ELF-1 (cell line): ENCODE measurements around the gene VTI1B.
"Not testable (repeated sequence)": the region's sequence is repeated elsewhere in the genome, so short reads cannot be mapped to it uniquely, and the experiment has no call there.

Source experiments
- DNase-seq: peaks from one replicate; pipeline ENCODE4 v3.0.0-alpha.2; 2016; ENCODE audit warnings: low read depth, low spot score

VTI1B gene

GRCh38 chr14:67674480-67675218, at the start of gene VTI1B:
TSS of gene VTI1B (minus strand) at chr14:67674632. CDS start at chr14:67674489, 143 bp downstream.
- peak; percentile 91 for DNase-seq

GRCh38 chr14:67722293-67722692, 47.9 kb upstream of the VTI1B start:
- peak; percentile 55 for DNase-seq

- no peak for DNase-seq
Observed at GRCh38 chr14:67721875-67722274, 47.4 kb upstream of the VTI1B start.

- no peak for DNase-seq
Observed at GRCh38 chr14:67719866-67720265, 45.4 kb upstream of the VTI1B start.

GRCh38 chr14:67719385-67719784, 45.0 kb upstream of the VTI1B start:
- DNase-seq: not testable (repeated sequence)

GRCh38 chr14:67718265-67718664, 43.8 kb upstream of the VTI1B start:
- no peak for DNase-seq

- no peak for DNase-seq
Observed at GRCh38 chr14:67717048-67717447, 42.6 kb upstream of the VTI1B start.

GRCh38 chr14:67710209-67710608, 35.8 kb upstream of the VTI1B start:
- DNase-seq: no peak

GRCh38 chr14:67709796-67710195, 35.4 kb upstream of the VTI1B start:
- not testable (repeated sequence) for DNase-seq

GRCh38 chr14:67709346-67709745, 34.9 kb upstream of the VTI1B start:
- not testable (repeated sequence) for DNase-seq

- no peak for DNase-seq
Observed at GRCh38 chr14:67705211-67705610, 30.8 kb upstream of the VTI1B start.

GRCh38 chr14:67704484-67705089, 30.2 kb upstream of the VTI1B start:
- DNase-seq: peak; percentile 56

- DNase-seq: no peak
Observed at GRCh38 chr14:67703997-67704396, 29.6 kb upstream of the VTI1B start.

- not testable (repeated sequence) for DNase-seq
Observed at GRCh38 chr14:67701492-67701891, 27.1 kb upstream of the VTI1B start, which contains the start of gene RDH12. TSS of gene RDH12 (plus strand) at chr14:67701886. CDS start at chr14:67722643, 20,757 bp downstream.

- DNase-seq: no peak
Observed at GRCh38 chr14:67698179-67698578, 23.7 kb upstream of the VTI1B start.

- no peak for DNase-seq
Observed at GRCh38 chr14:67697006-67697405, 22.6 kb upstream of the VTI1B start.

- DNase-seq: peak; percentile 91
Observed at GRCh38 chr14:67695394-67695949, 21.0 kb upstream of the VTI1B start, which contains the start of gene RDH11. TSS of gene RDH11 (minus strand) at chr14:67695764. CDS start at chr14:67695703, 61 bp downstream.

GRCh38 chr14:67694791-67695393, 20.5 kb upstream of the VTI1B start:
- peak; percentile 93 for DNase-seq

GRCh38 chr14:67690011-67690410, 15.6 kb upstream of the VTI1B start:
- DNase-seq: no peak

GRCh38 chr14:67683842-67684241, 9.4 kb upstream of the VTI1B start:
- DNase-seq: no peak

- DNase-seq: no peak
Observed at GRCh38 chr14:67680941-67681340, 6.5 kb upstream of the VTI1B start.

- DNase-seq: no peak
Observed at GRCh38 chr14:67680121-67680602, 5.7 kb upstream of the VTI1B start.
